HepG2 (cell line): ENCODE measurements around the gene TLE2.

Source experiments
- BORCS8-MEF2B ChIP-seq: sonication (generic); formaldehyde crosslinking; IDR thresholded peaks from 2 replicates; pipeline ENCODE4 v1.8.0; 2022; ENCODE audit warnings: mild to moderate bottlenecking, missing genetic modification reagents
- CTCF ChIP-seq: sonication (generic); formaldehyde crosslinking; IDR thresholded peaks from 2 replicates; pipeline ENCODE4 v1.5.0; 2020; ENCODE audit warnings: mild to moderate bottlenecking, missing genetic modification reagents, moderate library complexity
- MEIS1 ChIP-seq: sonication (generic); formaldehyde crosslinking; IDR thresholded peaks from 2 replicates; pipeline ENCODE4 v1.9.0; 2021; ENCODE audit warnings: mild to moderate bottlenecking, missing genetic modification reagents, moderate library complexity, borderline replicate concordance
- POLR2A ChIP-seq, 2 experiments: IDR thresholded peaks; 2 replicates each; pipeline ENCODE4 v1.6.1; 2011; ENCODE audit warnings: low read depth in 2 of 2, low read length in 2 of 2, mild to moderate bottlenecking in 1 of 2, moderate library complexity in 1 of 2; ENCODE audit not compliant: insufficient read depth in 1 of 2
- RBM39 ChIP-seq: fragments of 200-400 bp; formaldehyde crosslinking; IDR thresholded peaks from one replicate; pipeline ENCODE4 v1.6.1; 2018; ENCODE audit warnings: antibody characterized with exemption, mild to moderate bottlenecking, low read depth, low read length; ENCODE audit not compliant: poor library complexity, severe bottlenecking
- SKIL ChIP-seq: sonication (generic); formaldehyde crosslinking; IDR thresholded peaks from 2 replicates; pipeline ENCODE4 v1.8.0; 2022; ENCODE audit warnings: missing genetic modification reagents, mild to moderate bottlenecking, moderate library complexity, borderline replicate concordance
- SMARCC2 ChIP-seq: fragments of 450-650 bp; IDR thresholded peaks from 2 replicates; pipeline ENCODE4 v1.6.1; 2017; ENCODE audit warnings: antibody characterized with exemption, mild to moderate bottlenecking
- ZNF274 ChIP-seq: sonication (generic); formaldehyde crosslinking; IDR thresholded peaks from 2 replicates; pipeline ENCODE4 v1.5.1; 2020; ENCODE audit warnings: mild to moderate bottlenecking, missing genetic modification reagents
- ZNF670 ChIP-seq: sonication (generic); formaldehyde crosslinking; IDR thresholded peaks from 2 replicates; pipeline ENCODE4 v1.8.0; 2022; ENCODE audit warnings: mild to moderate bottlenecking, missing genetic modification reagents, borderline replicate concordance

GRCh38 chr19:2983351-2984214 is 45.5 kb downstream of the TLE2 start:
- TF ChIP-seq POLR2A (IDR thresholded peaks at IDR 0.05; ENCODE audit: insufficient read depth in 1 of 2, low read depth in 2 of 2, low read length in 2 of 2) (no peak), CTCF (CRISPR knock-in tag) (peak; percentile 12; the same call in 1 of the 2 replicates), BORCS8-MEF2B (CRISPR knock-in tag) (no peak), MEIS1 (CRISPR knock-in tag) (no peak), SKIL (CRISPR knock-in tag) (no peak), SMARCC2 (no peak), RBM39 (no peak), ZNF274 (CRISPR knock-in tag) (no peak), ZNF670 (CRISPR knock-in tag) (no peak)
